CD4-positive, alpha-beta T cell treated with Interleukin-17A for 1 hour (primary cell): ENCODE measurements around the gene TCEAL5.
"Not testable (repeated sequence)": the region's sequence is repeated elsewhere in the genome, so short reads cannot be mapped to it uniquely, and the experiment has no call there.

Source experiments
- DNase-seq: peaks from one replicate; pipeline ENCODE4 v3.0.0-alpha.2; 2020

The TCEAL5 gene

DNA sequence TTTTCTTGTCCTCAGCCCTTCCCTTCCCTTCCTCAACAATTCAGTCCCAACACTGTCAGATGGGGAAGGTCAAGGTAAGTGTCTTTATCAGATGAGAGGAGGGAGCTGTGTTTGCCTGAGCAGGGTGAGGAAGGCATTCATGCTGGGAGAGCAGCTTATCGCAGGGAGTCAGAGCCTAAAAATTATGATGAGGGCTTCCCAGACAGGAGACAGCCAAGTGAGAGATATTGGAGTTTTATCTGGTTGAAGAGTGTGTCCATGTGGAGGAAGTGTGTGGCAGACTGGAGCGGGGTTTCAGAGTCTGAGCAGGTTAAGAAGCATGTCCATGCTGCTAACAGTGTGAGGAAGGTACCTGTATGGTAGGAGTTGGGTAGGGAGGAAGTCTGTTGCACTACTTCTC lies 43.3 kb downstream of the TCEAL5 start:
- DNase-seq: no peak

- DNase-seq: not testable (repeated sequence)
Observed at GRCh38 chrX:103225918-103226317, 50.6 kb downstream of the TCEAL5 start.
